Measurements from ENCODE around the gene C19orf25. TPM values are rescaled to one million over a fixed set of nuclear protein-coding genes. Genes with fewer than 3 reads are reported as not detected.

The C19orf25 gene
- total RNA-seq, 1 donor from 2014 or later = 29.7 TPM

- TF ChIP-seq, protein P1, sequence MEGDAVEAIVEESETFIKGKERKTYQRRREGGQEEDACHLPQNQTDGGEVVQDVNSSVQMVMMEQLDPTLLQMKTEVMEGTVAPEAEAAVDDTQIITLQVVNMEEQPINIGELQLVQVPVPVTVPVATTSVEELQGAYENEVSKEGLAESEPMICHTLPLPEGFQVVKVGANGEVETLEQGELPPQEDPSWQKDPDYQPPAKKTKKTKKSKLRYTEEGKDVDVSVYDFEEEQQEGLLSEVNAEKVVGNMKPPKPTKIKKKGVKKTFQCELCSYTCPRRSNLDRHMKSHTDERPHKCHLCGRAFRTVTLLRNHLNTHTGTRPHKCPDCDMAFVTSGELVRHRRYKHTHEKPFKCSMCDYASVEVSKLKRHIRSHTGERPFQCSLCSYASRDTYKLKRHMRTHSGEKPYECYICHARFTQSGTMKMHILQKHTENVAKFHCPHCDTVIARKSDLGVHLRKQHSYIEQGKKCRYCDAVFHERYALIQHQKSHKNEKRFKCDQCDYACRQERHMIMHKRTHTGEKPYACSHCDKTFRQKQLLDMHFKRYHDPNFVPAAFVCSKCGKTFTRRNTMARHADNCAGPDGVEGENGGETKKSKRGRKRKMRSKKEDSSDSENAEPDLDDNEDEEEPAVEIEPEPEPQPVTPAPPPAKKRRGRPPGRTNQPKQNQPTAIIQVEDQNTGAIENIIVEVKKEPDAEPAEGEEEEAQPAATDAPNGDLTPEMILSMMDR (IDR thresholded peaks at IDR 0.05; ENCODE audit: unreplicated experiment) = no peak
- H3K9me3 Mint-ChIP-seq (ENCODE audit: unreplicated experiment) = no peaks in the 10 kb centered on the region
- peaks cover 8% of the 10 kb centered on the region for H3K27me3 Mint-ChIP-seq (ENCODE audit: unreplicated experiment)
- DNase-seq (ENCODE audit: low spot score) = no peak
- no peaks in the 10 kb centered on the region for H3K4me1 Mint-ChIP-seq (ENCODE audit: unreplicated experiment)
- no peak overlapping the region for H3K4me3 Mint-ChIP-seq (ENCODE audit: unreplicated experiment)
- no peak overlapping the region for H3K27ac Mint-ChIP-seq (ENCODE audit: unreplicated experiment)
- no peaks in the 10 kb centered on the region for H3K36me3 Mint-ChIP-seq (ENCODE audit: low read depth, unreplicated experiment)
Measured at GRCh38 chr19:1495799-1496713, 17.0 kb upstream of the C19orf25 start.

GRCh38 chr19:1495051-1495798, 16.2 kb upstream of the C19orf25 start:
- H3K4me3 Mint-ChIP-seq (ENCODE audit: unreplicated experiment) = no peak overlapping the region
- DNase-seq (ENCODE audit: low spot score) = no peak
- H3K36me3 Mint-ChIP-seq (ENCODE audit: low read depth, unreplicated experiment) = no peaks in the 10 kb centered on the region
- TF ChIP-seq, protein P1 (IDR thresholded peaks at IDR 0.05; ENCODE audit: unreplicated experiment) = no peak
- peaks cover 12% of the 10 kb centered on the region for H3K27me3 Mint-ChIP-seq (ENCODE audit: unreplicated experiment)
- H3K27ac Mint-ChIP-seq (ENCODE audit: unreplicated experiment) = no peak overlapping the region
- peaks cover 2% of the 10 kb centered on the region for H3K4me1 Mint-ChIP-seq (ENCODE audit: unreplicated experiment)
- H3K9me3 Mint-ChIP-seq (ENCODE audit: unreplicated experiment) = no peaks in the 10 kb centered on the region

DNA sequence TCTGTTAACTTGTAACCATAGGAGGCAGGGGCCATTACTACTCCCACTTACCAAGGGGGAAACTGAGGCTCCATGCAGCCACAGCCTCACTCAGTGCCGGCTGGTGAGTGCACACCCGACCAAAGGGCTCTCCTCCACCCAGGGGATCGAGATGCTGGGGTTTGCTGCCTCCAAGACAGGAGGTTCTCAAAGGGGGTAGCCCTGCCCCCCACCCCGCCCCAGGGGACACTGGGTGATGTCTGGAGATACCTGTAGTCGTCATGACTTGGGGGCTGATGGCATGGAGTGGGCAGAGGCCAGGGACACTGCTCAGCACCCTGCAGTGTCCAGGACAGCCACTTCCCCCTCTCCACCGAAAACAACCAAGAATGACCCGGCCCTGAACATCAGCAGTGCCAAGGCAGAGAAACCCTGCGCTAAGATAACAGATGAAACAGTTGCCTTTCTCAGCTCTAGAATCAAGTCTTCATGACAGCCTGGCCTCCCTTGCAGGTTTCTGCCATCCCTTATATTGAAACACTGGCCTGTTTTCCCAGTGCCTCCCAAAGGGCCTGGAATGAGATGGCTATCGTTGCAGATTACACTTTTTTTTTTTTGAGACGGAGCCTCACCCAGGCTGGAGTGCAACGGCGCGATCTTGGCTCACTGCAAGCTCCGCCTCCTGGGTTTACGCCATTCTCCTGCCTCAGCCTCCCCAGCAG, 15.2 kb upstream of the C19orf25 start:
- H3K27me3 Mint-ChIP-seq (ENCODE audit: unreplicated experiment) = peaks cover 12% of the 10 kb centered on the region
- TF ChIP-seq, protein P1 (IDR thresholded peaks at IDR 0.05; ENCODE audit: unreplicated experiment) = no peak

GRCh38 chr19:1492474-1493006, 13.5 kb upstream of the C19orf25 start:
- TF ChIP-seq, protein P1 (IDR thresholded peaks at IDR 0.05; ENCODE audit: unreplicated experiment) = no peak
- no peak for DNase-seq (ENCODE audit: low spot score)
- Mint-ChIP-seq H3K27ac (ENCODE audit: unreplicated experiment) (no peak overlapping the region), H3K36me3 (ENCODE audit: low read depth, unreplicated experiment) (no peaks in the 10 kb centered on the region), H3K27me3 (ENCODE audit: unreplicated experiment) (peaks cover 14% of the 10 kb centered on the region), H3K4me3 (ENCODE audit: unreplicated experiment) (no peak overlapping the region), H3K4me1 (ENCODE audit: unreplicated experiment) (peaks cover 2% of the 10 kb centered on the region), H3K9me3 (ENCODE audit: unreplicated experiment) (no peaks in the 10 kb centered on the region)

More for the DNA sequence above, 15.2 kb upstream of the C19orf25 start:
- peaks cover 2% of the 10 kb centered on the region for H3K4me1 Mint-ChIP-seq (ENCODE audit: unreplicated experiment)
- no peaks in the 10 kb centered on the region for H3K36me3 Mint-ChIP-seq (ENCODE audit: low read depth, unreplicated experiment)
- no peak overlapping the region for H3K4me3 Mint-ChIP-seq (ENCODE audit: unreplicated experiment)
- DNase-seq (ENCODE audit: low spot score) = no peak
- H3K27ac Mint-ChIP-seq (ENCODE audit: unreplicated experiment) = no peak overlapping the region
- H3K9me3 Mint-ChIP-seq (ENCODE audit: unreplicated experiment) = no peaks in the 10 kb centered on the region

Measured in endothelial cell (in vitro differentiated cells).